Gastroesophageal sphincter (tissue), 4 donors: ENCODE results near the gene SYNRG. TPM values are rescaled to one million over a fixed set of nuclear protein-coding genes. Genes with fewer than 3 reads are reported as not detected.
A peak's percentile ranks its signal among the peaks of the same experiment; 100 is the strongest.
"Not testable (repeated sequence)": the region's sequence is repeated elsewhere in the genome, so short reads cannot be mapped to it uniquely, and the experiment has no call there.

Experiments used
- ATAC-seq: fragments of 150-250 bp; one replicate; pipeline ENCODE4 v1.9.1; 2016; ENCODE audit warnings: mild to moderate bottlenecking, moderate library complexity
- H3K27ac ChIP-seq, 4 donors: fragments of 200-600 bp; sonication (generic) in 3 of 4; 1 replicate in 3 of 4; 2 replicates in 1 of 4; pipeline ENCODE4 v1.5.1; 2016 to 2019
- H3K27me3 ChIP-seq: fragments of 200-600 bp; sonication (generic); one replicate; pipeline ENCODE4 v1.5.1; 2019
- H3K36me3 ChIP-seq, 2 donors: fragments of 200-600 bp; sonication (generic); one replicate each; pipeline ENCODE4 v1.5.1; 2019; ENCODE audit warnings: control low read depth in 1 of 2
- H3K4me1 ChIP-seq, 3 donors: fragments of 200-600 bp; sonication (generic); 1 replicate in 2 of 3; 2 replicates in 1 of 3; pipeline ENCODE4 v1.5.1; 2016 to 2019; ENCODE audit warnings: control low read depth in 2 of 3
- H3K4me3 ChIP-seq, 2 donors: fragments of 200-600 bp; sonication (generic); one replicate each; pipeline ENCODE4 v1.5.1; 2019; ENCODE audit warnings: mild to moderate bottlenecking in 1 of 2, moderate library complexity in 1 of 2
- H3K9me3 ChIP-seq, 3 donors: fragments of 200-600 bp; sonication (generic); one replicate each; pipeline ENCODE4 v1.5.1; 2017 to 2019; ENCODE audit warnings: control low read depth in 2 of 3
- CTCF ChIP-seq, 4 experiments: fragments of 200-600 bp in 2 of 4; fragments of 450-650 bp in 2 of 4; sonication (generic) in 1 of 4; IDR thresholded peaks; one replicate each; pipeline ENCODE4 v1.5.1; 2017 to 2019; ENCODE audit warnings: antibody characterized with exemption in 4 of 4, mild to moderate bottlenecking in 2 of 4, moderate library complexity in 2 of 4
- EP300 ChIP-seq: sonication (generic); formaldehyde crosslinking; IDR thresholded peaks from one replicate; pipeline ENCODE4 v1.6.1; 2017; ENCODE audit warnings: antibody characterized with exemption, mild to moderate bottlenecking
- POLR2A ChIP-seq, 2 donors: fragments of 450-650 bp; IDR thresholded peaks; one replicate each; pipeline ENCODE4 v1.6.1; 2017; ENCODE audit warnings: antibody characterized with exemption in 2 of 2, mild to moderate bottlenecking in 2 of 2, moderate library complexity in 1 of 2
- POLR2AphosphoS5 ChIP-seq: sonication (generic); formaldehyde crosslinking; IDR thresholded peaks from one replicate; pipeline ENCODE4 v1.6.1; 2017; ENCODE audit warnings: antibody characterized with exemption
- WGBS, 2 donors: methylation state at CpG; one replicate each; pipeline ENCODE4 v1.1.5; 2018; ENCODE audit warnings: low coverage in 1 of 2; 5-methylcytosine and 5-hydroxymethylcytosine counted together
- total RNA-seq, 4 donors: library from RNA; depleted of rRNA; stranded (reverse); fragments of >200 nt; gene quantifications; one replicate each; pipeline ENCODE4 v1.1.0, GENCODE V29; 2016

Gene SYNRG
- total RNA-seq, 4 donors from 2014 or later: 11.9 to 29.9 (median 16.8) TPM

- H3K27ac ChIP-seq: no peak overlapping the region
- ATAC-seq: no peak
- H3K4me1 ChIP-seq: peaks cover 0 to 19% (median 0%) of the 10 kb centered on the region in 3 donors
- no peak overlapping the region for H3K4me3 ChIP-seq
- 80 to 89% methylated on average over 3 to 8 of the region's 10 CpGs for WGBS, 2 donors
- H3K36me3 ChIP-seq: peaks cover 2 to 60% of the 10 kb centered on the region in 2 donors
- TF ChIP-seq POLR2A (IDR thresholded peaks at IDR 0.05) (no peak), POLR2AphosphoS5 (no peak), CTCF (IDR thresholded peaks at IDR 0.05) (no peak), EP300 (no peak)
- H3K27me3 ChIP-seq: no peaks in the 10 kb centered on the region
- H3K9me3 ChIP-seq: no peaks in the 10 kb centered on the region
These were observed 95.5 kb downstream of the SYNRG start for GRCh38 chr17:37513711-37514110.

DNA sequence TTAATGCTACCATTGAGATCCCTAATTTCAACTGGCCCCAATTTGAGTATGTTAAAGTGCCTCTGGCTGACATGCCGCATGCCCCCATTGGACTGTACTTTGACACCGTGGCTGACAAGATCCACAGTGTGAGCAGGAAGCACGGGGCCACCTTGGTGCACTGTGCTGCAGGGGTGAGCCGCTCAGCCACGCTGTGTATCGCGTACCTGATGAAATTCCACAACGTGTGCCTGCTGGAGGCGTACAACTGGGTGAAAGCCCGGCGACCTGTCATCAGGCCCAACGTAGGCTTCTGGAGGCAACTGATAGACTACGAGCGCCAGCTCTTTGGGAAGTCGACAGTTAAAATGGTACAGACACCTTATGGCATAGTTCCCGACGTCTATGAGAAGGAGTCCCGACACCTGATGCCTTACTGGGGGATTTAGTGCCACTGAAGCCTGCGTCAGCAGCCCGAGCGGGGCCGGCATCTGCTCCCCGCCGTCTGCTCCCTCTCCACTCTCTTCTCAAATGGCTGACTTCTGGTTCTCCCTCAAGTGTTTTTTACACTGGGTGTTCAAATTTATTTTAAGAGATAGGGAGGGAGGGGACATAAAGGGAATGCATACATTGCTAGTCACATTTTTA lies 96.7 kb downstream of the SYNRG start:
- no peak for ATAC-seq
- 64% methylated on average over 9 of the region's 24 CpGs; no CpG with 5 or more reads in 1 of the 2 donors for WGBS, 2 donors

DNA sequence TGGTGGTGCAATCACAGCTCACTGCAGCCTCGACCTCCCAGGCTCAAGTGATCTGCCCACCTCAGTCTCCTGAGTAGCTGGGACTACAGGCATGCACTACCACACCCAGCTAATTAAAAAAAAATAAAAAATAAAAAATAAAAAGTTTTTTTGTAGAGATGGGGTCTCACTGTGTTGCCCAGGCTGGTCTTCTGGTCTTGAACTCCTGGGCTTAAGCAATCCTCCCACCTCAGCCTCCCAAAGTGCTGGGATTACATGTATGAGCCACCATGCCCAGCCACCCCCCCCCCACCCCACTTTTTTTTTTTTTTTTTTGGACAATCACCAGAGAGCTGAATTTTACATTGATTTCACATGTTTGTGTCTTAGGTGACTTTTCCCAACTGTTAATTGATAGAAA lies 97.6 kb downstream of the SYNRG start:
- WGBS, 2 donors: no CpG with 5 or more reads among the region's 1 CpG
- Histone ChIP-seq H3K36me3 (peaks cover 0 to 39% of the 10 kb centered on the region in 2 donors), H3K4me1 (peaks cover 0 to 27% (median 0%) of the 10 kb centered on the region in 3 donors)
- H3K27ac ChIP-seq, H3K4me3 ChIP-seq, H3K27me3 ChIP-seq, ATAC-seq, H3K9me3 ChIP-seq: not testable (repeated sequence)

More for the DNA sequence above, 96.7 kb downstream of the SYNRG start:
- Histone ChIP-seq H3K4me1 (peaks cover 0 to 25% (median 0%) of the 10 kb centered on the region in 3 donors), H3K36me3 (peaks cover 0 to 48% of the 10 kb centered on the region in 2 donors), H3K27me3 (no peaks in the 10 kb centered on the region), H3K27ac (no peak overlapping the region), H3K9me3 (no peaks in the 10 kb centered on the region), H3K4me3 (no peak overlapping the region)
- TF ChIP-seq EP300 (no peak), POLR2A (IDR thresholded peaks at IDR 0.05) (no peak), CTCF (IDR thresholded peaks at IDR 0.05) (no peak), POLR2AphosphoS5 (no peak)

DNA sequence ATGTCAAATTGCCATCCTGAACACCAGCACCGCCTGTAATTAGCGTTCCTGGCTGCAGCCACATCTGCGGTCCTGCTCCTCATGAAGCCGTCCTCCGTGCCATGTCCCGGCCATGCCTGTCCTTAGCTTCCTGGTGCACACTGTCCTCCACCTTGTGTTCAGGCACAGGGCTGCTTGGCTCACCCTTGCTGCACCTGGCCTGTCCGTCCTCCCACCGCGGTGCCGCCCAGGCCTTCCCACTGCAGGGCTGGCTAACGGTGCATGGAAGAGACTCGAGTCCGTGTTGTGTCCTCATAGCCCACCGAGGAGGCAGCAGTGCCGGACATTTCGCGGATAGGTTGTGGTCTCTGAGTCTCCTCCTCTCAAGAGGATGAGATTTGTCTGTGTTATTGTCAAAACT lies 99.2 kb downstream of the SYNRG start:
- peaks cover 0 to 30% of the 10 kb centered on the region in 2 donors for H3K36me3 ChIP-seq
- H3K4me3 ChIP-seq: no peak overlapping the region
- no peak for TF ChIP-seq POLR2A (IDR thresholded peaks at IDR 0.05)
- no peak for TF ChIP-seq POLR2AphosphoS5
- TF ChIP-seq CTCF (IDR thresholded peaks at IDR 0.05): no peak
- no peak for TF ChIP-seq EP300
- H3K27ac ChIP-seq: no peak overlapping the region
- H3K9me3 ChIP-seq: no peaks in the 10 kb centered on the region
- no peaks in the 10 kb centered on the region for H3K27me3 ChIP-seq
- 90 to 97% methylated on average over 4 to 11 of the region's 17 CpGs for WGBS, 2 donors
- peaks cover 0 to 18% (median 0%) of the 10 kb centered on the region in 3 donors for H3K4me1 ChIP-seq
- ATAC-seq: no peak

DNA sequence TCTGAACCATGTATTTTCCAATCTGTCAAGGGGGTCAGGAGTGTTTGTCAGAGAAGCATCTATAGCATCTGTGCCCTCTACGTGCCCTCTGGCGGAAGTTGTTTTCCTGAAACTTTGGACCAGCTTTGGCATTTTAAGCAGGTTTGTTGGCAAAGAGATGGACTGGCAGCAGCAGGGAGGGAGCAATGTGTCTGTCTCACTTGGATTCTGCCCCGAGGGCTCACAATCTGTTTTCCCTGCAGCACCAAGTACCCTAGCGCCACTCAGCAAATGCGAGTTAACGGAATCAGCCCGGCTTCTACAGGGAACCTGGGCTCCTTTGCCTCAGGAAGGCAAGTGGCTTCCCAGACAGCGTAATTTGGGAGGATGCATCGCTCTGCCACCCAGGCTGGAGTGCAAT lies 102.1 kb downstream of the SYNRG start:
- peak overlapping the region in 1 of 2 donors; percentile 19 for H3K4me3 ChIP-seq
- TF ChIP-seq POLR2A (IDR thresholded peaks at IDR 0.05): no peak
- TF ChIP-seq EP300: no peak
- TF ChIP-seq POLR2AphosphoS5: no peak
- no peaks in the 10 kb centered on the region for H3K27me3 ChIP-seq
- H3K9me3 ChIP-seq: no peaks in the 10 kb centered on the region
- H3K27ac ChIP-seq: peak overlapping the region in 3 of 4 donors; percentile 16 to 54 (median 34)
- 87% methylated on average over 4 of the region's 9 CpGs; no CpG with 5 or more reads in 1 of the 2 donors for WGBS, 2 donors
- peaks cover 0 to 3% of the 10 kb centered on the region in 2 donors for H3K36me3 ChIP-seq
- H3K4me1 ChIP-seq: peaks cover 0 to 18% (median 0%) of the 10 kb centered on the region in 3 donors
- ATAC-seq: no peak

DNA sequence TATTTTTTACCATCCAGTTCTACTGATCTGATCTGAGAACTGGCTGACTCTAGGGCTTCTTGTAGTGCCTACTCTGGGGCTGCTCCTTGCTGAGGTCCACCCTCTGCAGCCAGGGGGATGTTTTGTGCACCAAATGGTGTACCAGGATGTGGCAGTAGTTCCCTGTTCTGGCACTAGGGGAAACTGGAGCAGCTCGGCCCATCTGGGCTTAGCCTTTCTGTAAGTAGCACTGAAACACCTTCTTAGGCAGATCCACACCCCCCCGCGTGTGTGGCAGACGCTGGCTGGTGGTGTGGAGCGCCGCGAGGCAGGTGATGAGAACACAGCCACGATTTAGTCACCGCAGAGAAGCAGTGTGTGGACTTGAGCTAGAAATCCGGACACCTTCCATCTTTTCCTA lies 102.5 kb downstream of the SYNRG start:
- peak; percentile 63 for ATAC-seq
- H3K27ac ChIP-seq: peak overlapping the region in 3 of 4 donors; percentile 16 to 54 (median 34)
- peak overlapping the region in 1 of 2 donors; percentile 19 for H3K4me3 ChIP-seq
- H3K4me1 ChIP-seq: peaks cover 0 to 18% (median 0%) of the 10 kb centered on the region in 3 donors
- whole genome bisulfite sequencing, 2 donors: 61% methylated on average over 9 of the region's 10 CpGs; no CpG with 5 or more reads in 1 of the 2 donors
- no peak for TF ChIP-seq POLR2AphosphoS5
- TF ChIP-seq EP300: no peak
- TF ChIP-seq POLR2A (IDR thresholded peaks at IDR 0.05): no peak
- peak in 3 of 4 experiments; percentile 50 to 63 (median 57) for TF ChIP-seq CTCF (IDR thresholded peaks at IDR 0.05)
- H3K9me3 ChIP-seq: no peaks in the 10 kb centered on the region
- no peaks in the 10 kb centered on the region for H3K27me3 ChIP-seq
- H3K36me3 ChIP-seq: no peaks in the 10 kb centered on the region
